Stimulated activated effector memory CD8-positive, alpha-beta T cell treated with anti-CD3 and anti-CD28 coated beads, Interleukin-12 subunit alpha, Interleukin-12 subunit beta, amount 100 ng/mL, for 72 hours (primary cell): Measurements from ENCODE around the gene TCF7L2.

Experiments
- ATAC-seq: fragments of 150-1000 bp; cut with Tn5 transposase; 2 replicates; pipeline ENCODE4 v1.10.0; 2021
- DNase-seq, 2 donors: peaks; one replicate each; pipeline ENCODE4 v3.0.0; 2021 to 2022; ENCODE audit warnings: low spot score in 2 of 2
- H3K27ac Mint-ChIP-seq: one replicate; pipeline ENCODE4 v1.8.0; 2022; ENCODE audit warnings: mild to moderate bottlenecking, mixed read lengths
- H3K36me3 Mint-ChIP-seq: one replicate; pipeline ENCODE4 v1.8.0; 2022; ENCODE audit warnings: mild to moderate bottlenecking, mixed read lengths
- H3K4me1 Mint-ChIP-seq: one replicate; pipeline ENCODE4 v1.8.0; 2022; ENCODE audit warnings: mixed read lengths
- H3K4me3 Mint-ChIP-seq: one replicate; pipeline ENCODE4 v1.8.0; 2022; ENCODE audit warnings: mild to moderate bottlenecking, mixed read lengths
- H3K9me3 Mint-ChIP-seq: one replicate; pipeline ENCODE4 v1.8.0; 2022; ENCODE audit warnings: mixed read lengths

The TCF7L2 gene

GRCh38 chr10:113122947-113123346 is 172.9 kb downstream of the TCF7L2 start:
- no peaks in the 10 kb centered on the region for H3K9me3 Mint-ChIP-seq
- DNase-seq (no peak), ATAC-seq (no peak)
- H3K36me3 Mint-ChIP-seq: no peaks in the 10 kb centered on the region
- no peak overlapping the region for H3K27ac Mint-ChIP-seq
- no peak overlapping the region for H3K4me3 Mint-ChIP-seq
- peaks cover 5% of the 10 kb centered on the region for H3K4me1 Mint-ChIP-seq

DNA sequence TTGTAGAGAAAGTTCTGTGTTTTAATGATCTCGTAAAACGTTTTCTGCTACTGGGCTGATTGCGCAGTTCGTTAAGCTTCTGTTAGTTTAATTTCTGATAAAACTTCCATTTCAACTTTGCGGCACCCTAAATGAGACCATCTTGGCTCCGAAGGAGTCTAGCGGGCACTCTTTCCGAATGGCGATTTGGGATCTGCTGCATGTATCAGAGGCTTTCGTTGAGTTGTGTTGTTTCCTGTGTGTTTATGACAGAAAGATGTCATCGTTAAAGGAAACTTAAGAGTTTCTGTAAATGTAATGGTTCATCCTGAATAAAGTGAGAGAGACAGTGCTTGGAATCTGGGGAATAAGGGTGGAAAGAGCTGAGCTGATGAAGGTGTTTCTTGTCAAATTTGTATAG is 174.7 kb downstream of the TCF7L2 start:
- Mint-ChIP-seq H3K9me3 (no peaks in the 10 kb centered on the region), H3K4me3 (no peak overlapping the region)
- ATAC-seq: no peak

GRCh38 chr10:113125612-113126011 is 175.6 kb downstream of the TCF7L2 start:
- DNase-seq (no peak), ATAC-seq (no peak)
- Mint-ChIP-seq H3K4me1 (peaks cover 5% of the 10 kb centered on the region), H3K9me3 (no peaks in the 10 kb centered on the region), H3K27ac (no peak overlapping the region), H3K4me3 (no peak overlapping the region), H3K36me3 (no peaks in the 10 kb centered on the region)

More for the DNA sequence above, 174.7 kb downstream of the TCF7L2 start:
- Mint-ChIP-seq H3K4me1 (peaks cover 5% of the 10 kb centered on the region), H3K27ac (no peak overlapping the region), H3K36me3 (no peaks in the 10 kb centered on the region)
- no peak for DNase-seq

- no peak overlapping the region for H3K27ac Mint-ChIP-seq
- H3K4me3 Mint-ChIP-seq: peak overlapping the region; percentile 47
- no peaks in the 10 kb centered on the region for H3K36me3 Mint-ChIP-seq
- DNase-seq (peak; percentile 40 to 55), ATAC-seq (peak; percentile 97)
- H3K9me3 Mint-ChIP-seq: no peaks in the 10 kb centered on the region
- peaks cover 5% of the 10 kb centered on the region for H3K4me1 Mint-ChIP-seq
These were observed 176.5 kb downstream of the TCF7L2 start for GRCh38 chr10:113126229-113127201.

DNA sequence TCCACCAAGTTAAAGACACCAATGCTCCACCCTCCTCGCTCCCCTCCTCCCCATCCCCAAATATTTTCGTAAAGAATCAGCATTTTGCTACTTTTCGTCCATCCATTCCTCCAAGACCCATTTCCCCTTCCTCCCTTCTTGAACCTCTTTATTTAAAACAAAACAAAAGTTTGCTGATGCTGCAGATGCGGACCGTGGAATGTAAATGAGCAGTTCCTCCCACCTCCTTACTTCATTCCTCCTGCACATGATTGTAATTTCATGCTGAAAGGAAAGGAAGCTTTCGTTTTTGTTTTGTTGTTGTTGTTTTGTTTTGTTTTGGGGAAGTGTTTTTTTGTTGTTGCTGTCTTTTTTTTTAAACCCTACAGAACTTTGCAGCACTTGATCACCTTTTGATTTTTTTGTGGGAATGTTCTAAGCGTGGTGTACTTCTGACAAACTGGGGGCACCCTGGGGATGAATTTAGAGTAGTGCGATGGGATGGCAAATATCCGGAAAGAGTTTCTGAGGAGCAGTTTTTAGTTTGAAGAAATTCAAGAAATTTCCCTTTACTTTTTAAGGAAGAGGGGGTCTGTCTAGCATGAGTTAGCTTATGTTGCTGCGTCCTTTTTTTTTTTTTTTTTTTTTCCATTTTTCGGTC is 177.3 kb downstream of the TCF7L2 start:
- no peak for ATAC-seq
- Mint-ChIP-seq H3K4me3 (no peak overlapping the region), H3K27ac (no peak overlapping the region), H3K36me3 (no peaks in the 10 kb centered on the region), H3K4me1 (peaks cover 5% of the 10 kb centered on the region), H3K9me3 (no peaks in the 10 kb centered on the region)
- no peak for DNase-seq

DNA sequence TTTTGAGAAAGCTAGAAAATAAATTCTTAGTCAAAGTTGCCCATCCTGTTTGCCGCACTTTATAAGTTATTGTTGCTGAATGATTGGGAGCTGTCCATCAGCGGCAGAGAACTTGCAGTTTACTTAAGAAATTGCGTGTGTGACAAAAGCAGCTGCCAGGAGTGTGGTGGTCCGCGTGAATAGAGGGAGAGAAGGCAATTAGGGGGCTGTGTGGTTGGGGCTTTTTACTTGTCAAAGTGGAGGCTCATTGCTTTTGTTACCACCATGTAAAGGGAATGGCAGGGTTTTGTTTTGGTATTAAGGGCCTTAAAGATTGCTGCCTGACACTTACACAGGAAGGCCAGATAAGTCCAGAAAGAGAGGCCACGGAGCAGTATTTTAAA is 177.8 kb downstream of the TCF7L2 start:
- DNase-seq: no peak
- Mint-ChIP-seq H3K27ac (no peak overlapping the region), H3K4me3 (no peak overlapping the region), H3K9me3 (no peaks in the 10 kb centered on the region), H3K36me3 (no peaks in the 10 kb centered on the region), H3K4me1 (peaks cover 5% of the 10 kb centered on the region)
- ATAC-seq: no peak

- H3K9me3 Mint-ChIP-seq: no peaks in the 10 kb centered on the region
- H3K4me1 Mint-ChIP-seq: peaks cover 5% of the 10 kb centered on the region
- H3K36me3 Mint-ChIP-seq: no peaks in the 10 kb centered on the region
- H3K4me3 Mint-ChIP-seq: no peak overlapping the region
- no peak for ATAC-seq
- DNase-seq: no peak
- H3K27ac Mint-ChIP-seq: no peak overlapping the region
These were observed 178.5 kb downstream of the TCF7L2 start for GRCh38 chr10:113128450-113129070.

- no peaks in the 10 kb centered on the region for H3K36me3 Mint-ChIP-seq
- H3K4me1 Mint-ChIP-seq: peaks cover 5% of the 10 kb centered on the region
- ATAC-seq (no peak), DNase-seq (no peak)
- H3K27ac Mint-ChIP-seq: no peak overlapping the region
- no peaks in the 10 kb centered on the region for H3K9me3 Mint-ChIP-seq
- H3K4me3 Mint-ChIP-seq: no peak overlapping the region
These were observed 179.1 kb downstream of the TCF7L2 start for GRCh38 chr10:113129117-113129516.

GRCh38 chr10:113130014-113130641 is 180.1 kb downstream of the TCF7L2 start:
- no peak overlapping the region for H3K4me3 Mint-ChIP-seq
- no peak overlapping the region for H3K27ac Mint-ChIP-seq
- DNase-seq (no peak), ATAC-seq (no peak)
- H3K9me3 Mint-ChIP-seq: no peaks in the 10 kb centered on the region
- no peaks in the 10 kb centered on the region for H3K36me3 Mint-ChIP-seq
- peaks cover 5% of the 10 kb centered on the region for H3K4me1 Mint-ChIP-seq

- no peaks in the 10 kb centered on the region for H3K9me3 Mint-ChIP-seq
These were observed 181.7 kb downstream of the TCF7L2 start for GRCh38 chr10:113131613-113132261.

GRCh38 chr10:113132591-113133121 is 182.6 kb downstream of the TCF7L2 start:
- no peak for ATAC-seq
- no peaks in the 10 kb centered on the region for H3K4me1 Mint-ChIP-seq
- H3K36me3 Mint-ChIP-seq: no peaks in the 10 kb centered on the region
- DNase-seq: no peak
- H3K4me3 Mint-ChIP-seq: no peak overlapping the region
- H3K9me3 Mint-ChIP-seq: no peaks in the 10 kb centered on the region
- no peak overlapping the region for H3K27ac Mint-ChIP-seq

More at GRCh38 chr10:113131613-113132261, 181.7 kb downstream of the TCF7L2 start:
- H3K4me3 Mint-ChIP-seq: no peak overlapping the region
- no peaks in the 10 kb centered on the region for H3K36me3 Mint-ChIP-seq
- DNase-seq (no peak), ATAC-seq (no peak)
- H3K27ac Mint-ChIP-seq: no peak overlapping the region
- no peaks in the 10 kb centered on the region for H3K4me1 Mint-ChIP-seq

DNA sequence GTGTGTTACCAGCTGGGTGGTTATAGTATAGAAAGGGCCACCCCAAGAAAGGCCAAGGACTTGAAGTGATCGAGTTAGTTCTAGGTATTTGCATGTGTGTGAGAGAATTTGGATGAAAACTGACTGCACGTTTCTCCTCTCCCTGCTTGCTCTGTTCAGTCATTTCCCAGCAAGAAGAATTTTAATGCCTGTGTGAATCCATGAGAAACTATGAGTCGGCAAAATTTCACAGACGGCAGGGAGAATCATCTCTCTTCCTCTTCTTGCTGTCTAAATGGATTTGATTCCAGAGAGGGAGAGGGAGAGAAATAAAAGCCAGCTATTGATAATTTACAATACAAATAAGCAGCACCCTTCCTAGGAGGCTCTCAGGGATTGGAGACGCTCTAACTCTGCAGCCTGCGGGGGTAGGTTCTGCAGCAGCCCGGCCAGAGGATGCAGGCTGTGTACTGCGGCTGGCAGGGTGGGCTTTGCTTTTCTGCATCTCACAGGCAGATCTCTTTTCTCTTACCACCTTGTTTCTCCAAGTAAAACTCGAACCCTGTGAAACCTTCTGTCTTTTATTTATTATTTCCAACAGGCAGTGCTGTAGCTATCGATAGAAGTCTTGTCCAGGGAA is 183.6 kb downstream of the TCF7L2 start:
- Mint-ChIP-seq H3K9me3 (no peaks in the 10 kb centered on the region), H3K27ac (no peak overlapping the region), H3K4me1 (no peaks in the 10 kb centered on the region), H3K36me3 (no peaks in the 10 kb centered on the region), H3K4me3 (no peak overlapping the region)
- ATAC-seq (no peak), DNase-seq (no peak)

DNA sequence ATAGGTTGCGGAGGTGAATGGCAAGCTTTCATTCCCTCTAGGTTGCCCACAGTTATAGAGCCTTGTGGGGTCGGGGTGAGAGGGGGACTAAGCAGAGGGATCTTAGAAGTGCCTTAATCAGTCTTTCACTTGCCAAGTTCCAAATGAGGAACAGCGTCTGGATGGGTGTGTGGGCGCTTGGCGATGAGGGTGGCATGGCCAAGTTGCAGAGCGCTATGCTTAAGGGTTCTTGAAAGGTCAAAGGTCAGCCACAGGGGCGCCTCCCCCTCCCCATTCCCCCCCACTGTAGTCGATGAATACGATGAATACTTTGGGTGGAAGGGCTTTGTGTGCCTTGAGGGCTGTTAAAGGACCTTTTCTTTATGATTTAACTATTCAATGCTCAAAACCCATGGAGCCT is 185.0 kb downstream of the TCF7L2 start:
- Mint-ChIP-seq H3K4me3 (no peak overlapping the region), H3K36me3 (no peaks in the 10 kb centered on the region), H3K9me3 (no peaks in the 10 kb centered on the region), H3K4me1 (peaks cover 6% of the 10 kb centered on the region), H3K27ac (no peak overlapping the region)
- DNase-seq: no peak
- no peak for ATAC-seq

DNA sequence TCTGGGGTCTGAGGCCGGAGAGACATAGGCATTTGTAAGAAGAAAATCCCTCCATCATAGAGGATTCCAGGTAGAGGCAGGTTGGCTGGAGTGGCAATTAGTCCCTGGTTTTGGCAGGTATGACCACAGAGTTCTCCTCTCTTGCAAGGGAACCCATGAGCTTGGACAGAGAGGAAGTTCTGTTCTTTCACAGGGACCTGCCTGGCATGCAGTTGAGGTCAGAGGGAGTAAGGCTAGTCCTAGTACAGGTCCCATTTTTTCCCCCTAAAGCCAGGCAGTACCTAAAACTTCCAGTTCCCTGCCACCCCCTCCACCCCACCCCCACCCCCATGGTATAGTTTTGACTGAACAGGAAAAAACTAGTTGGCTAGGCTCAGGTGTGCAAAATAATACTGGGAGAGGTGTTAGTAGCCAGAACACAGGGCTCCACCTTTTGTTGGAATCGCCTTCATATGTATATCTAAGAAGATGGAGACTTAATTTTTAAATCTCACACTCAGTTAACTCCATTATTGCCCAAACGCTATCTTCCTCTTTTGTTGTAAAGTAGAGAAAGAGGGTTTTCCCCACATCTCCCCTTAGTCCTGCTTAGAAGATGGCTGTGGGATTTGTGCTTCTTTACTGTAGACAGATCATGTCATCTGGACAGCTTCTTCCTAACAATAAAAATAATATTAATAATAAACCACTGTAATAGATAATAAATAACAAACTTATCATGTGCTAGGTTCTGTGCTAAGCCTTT is 188.1 kb downstream of the TCF7L2 start:
- H3K27ac Mint-ChIP-seq: no peak overlapping the region
- peaks cover 6% of the 10 kb centered on the region for H3K4me1 Mint-ChIP-seq
- no peak overlapping the region for H3K4me3 Mint-ChIP-seq
- ATAC-seq (no peak), DNase-seq (no peak)
- no peaks in the 10 kb centered on the region for H3K9me3 Mint-ChIP-seq
- no peaks in the 10 kb centered on the region for H3K36me3 Mint-ChIP-seq
